ENCODE measurements around the gene BTRC. TPM values are rescaled to one million over a fixed set of nuclear protein-coding genes. Genes with fewer than 3 reads are reported as not detected.

Gene BTRC
- total RNA-seq, 3 donors from 2014 or later = 12.4 to 19.5 (median 16.0) TPM

DNA sequence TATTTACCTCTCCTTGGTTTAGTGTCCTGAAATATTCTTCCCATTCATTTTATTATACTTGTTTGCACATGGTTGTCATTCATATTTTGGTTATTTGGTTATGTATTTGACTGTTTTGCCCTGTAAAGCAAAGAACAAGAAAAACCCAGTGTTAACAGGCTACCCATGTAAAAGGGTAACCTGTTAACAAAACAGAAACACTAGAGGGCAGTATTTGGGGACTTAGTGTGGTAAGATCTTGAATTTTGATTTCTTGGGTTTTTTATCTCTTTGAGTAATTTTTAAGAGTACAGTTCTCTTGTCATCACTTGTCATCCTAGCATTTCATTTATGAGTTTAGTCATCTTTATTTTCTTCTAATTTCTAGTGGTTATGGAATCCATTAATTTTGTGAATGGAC lies 182.8 kb downstream of the BTRC start:
- no peaks in the 10 kb centered on the region for H3K9me3 ChIP-seq
- DNase-seq = no peak
- ATAC-seq = no peak
- no peaks in the 10 kb centered on the region for H3K36me3 ChIP-seq (ENCODE audit: low read depth)
- TF ChIP-seq CTCF (IDR thresholded peaks at IDR 0.05) = no peak
- no peak overlapping the region for H3K4me3 ChIP-seq
- no peaks in the 10 kb centered on the region for H3K4me1 ChIP-seq (ENCODE audit: low read depth)
- intact Hi-C loops (cut with DNase I, micrococcal nuclease) = no loop called here

DNA sequence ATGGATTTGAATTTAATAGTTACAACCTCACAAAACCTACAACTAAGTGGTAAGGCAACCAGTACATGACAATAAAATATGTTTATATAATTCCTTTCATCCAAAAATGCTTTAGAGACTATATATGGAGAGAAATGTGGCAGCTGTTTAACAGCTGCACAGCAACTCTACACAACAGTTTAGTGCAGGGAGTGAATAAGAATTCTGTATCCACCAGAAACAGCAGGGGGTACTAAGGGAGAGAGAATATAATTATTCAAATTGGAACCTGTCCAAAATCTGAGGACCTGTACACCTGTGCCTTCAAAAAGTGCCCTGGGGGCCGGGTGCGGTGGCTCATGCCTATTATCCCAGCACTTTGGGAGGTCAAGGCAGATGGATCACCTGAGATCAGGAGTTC lies 184.5 kb downstream of the BTRC start:
- TF ChIP-seq CTCF (IDR thresholded peaks at IDR 0.05) = no peak
- no peak for DNase-seq
- Histone ChIP-seq H3K36me3 (ENCODE audit: low read depth) (no peaks in the 10 kb centered on the region), H3K4me3 (no peak overlapping the region), H3K9me3 (no peaks in the 10 kb centered on the region), H3K4me1 (ENCODE audit: low read depth) (no peaks in the 10 kb centered on the region)
- no peak for ATAC-seq
- intact Hi-C loops (cut with DNase I, micrococcal nuclease) = no loop called here

DNA sequence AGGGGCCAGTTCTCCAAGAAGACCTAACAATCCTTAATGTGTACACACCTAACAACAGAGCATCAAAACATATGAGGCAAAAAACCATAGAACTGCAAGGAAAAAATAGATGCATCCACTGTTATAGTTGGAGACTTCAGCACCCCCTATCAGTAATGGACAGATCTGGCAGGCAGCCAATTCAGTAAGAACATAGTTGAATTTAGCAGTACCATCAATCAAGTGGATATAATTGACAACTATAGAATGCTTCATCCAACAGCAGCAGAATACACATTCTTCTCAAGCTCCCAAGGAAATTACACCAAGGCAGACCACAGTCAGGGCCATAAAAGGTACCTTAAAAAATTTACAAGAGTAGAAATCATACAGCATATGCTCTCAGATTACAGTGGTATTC lies 191.9 kb downstream of the BTRC start:
- no peak for TF ChIP-seq CTCF (IDR thresholded peaks at IDR 0.05)
- no peaks in the 10 kb centered on the region for H3K36me3 ChIP-seq (ENCODE audit: low read depth)
- no peaks in the 10 kb centered on the region for H3K9me3 ChIP-seq
- intact Hi-C loops (cut with DNase I, micrococcal nuclease) = no loop called here
- DNase-seq (no peak), ATAC-seq (no peak)
- no peaks in the 10 kb centered on the region for H3K4me1 ChIP-seq (ENCODE audit: low read depth)
- H3K4me3 ChIP-seq = no peak overlapping the region

GRCh38 chr10:101550965-101551364 lies 197.0 kb downstream of the BTRC start:
- ATAC-seq (no peak), DNase-seq (no peak)
- no peaks in the 10 kb centered on the region for H3K4me1 ChIP-seq (ENCODE audit: low read depth)
- intact Hi-C loops (cut with DNase I, micrococcal nuclease) = no loop called here
- no peak for TF ChIP-seq CTCF (IDR thresholded peaks at IDR 0.05)
- H3K9me3 ChIP-seq = no peaks in the 10 kb centered on the region
- no peak overlapping the region for H3K4me3 ChIP-seq
- no peaks in the 10 kb centered on the region for H3K36me3 ChIP-seq (ENCODE audit: low read depth)

DNA sequence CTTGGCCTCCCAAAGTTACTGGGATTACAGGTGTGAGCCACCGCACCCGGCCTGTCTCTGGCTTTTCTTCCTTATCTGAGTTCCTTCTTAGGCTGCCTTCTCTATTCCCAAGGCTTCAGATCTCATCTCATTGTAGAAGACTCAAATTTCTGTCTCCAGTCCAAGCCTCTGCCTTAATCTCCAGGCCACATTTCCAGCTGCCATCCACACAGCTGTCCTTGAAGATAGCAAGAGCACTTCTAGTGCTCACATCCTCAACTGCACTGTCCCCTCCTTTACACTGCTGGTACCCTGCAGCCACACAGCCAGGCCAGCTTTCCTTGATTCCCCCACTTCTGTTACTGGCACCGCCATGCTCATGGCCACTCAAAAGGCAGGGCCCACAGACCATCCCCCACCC lies 198.5 kb downstream of the BTRC start:
- no peak for TF ChIP-seq CTCF (IDR thresholded peaks at IDR 0.05)
- H3K9me3 ChIP-seq = no peaks in the 10 kb centered on the region
- intact Hi-C loops (cut with DNase I, micrococcal nuclease) = no loop called here
- no peak for ATAC-seq
- DNase-seq = no peak
- H3K36me3 ChIP-seq (ENCODE audit: low read depth) = no peaks in the 10 kb centered on the region
- H3K4me1 ChIP-seq (ENCODE audit: low read depth) = no peaks in the 10 kb centered on the region
- no peak overlapping the region for H3K4me3 ChIP-seq

DNA sequence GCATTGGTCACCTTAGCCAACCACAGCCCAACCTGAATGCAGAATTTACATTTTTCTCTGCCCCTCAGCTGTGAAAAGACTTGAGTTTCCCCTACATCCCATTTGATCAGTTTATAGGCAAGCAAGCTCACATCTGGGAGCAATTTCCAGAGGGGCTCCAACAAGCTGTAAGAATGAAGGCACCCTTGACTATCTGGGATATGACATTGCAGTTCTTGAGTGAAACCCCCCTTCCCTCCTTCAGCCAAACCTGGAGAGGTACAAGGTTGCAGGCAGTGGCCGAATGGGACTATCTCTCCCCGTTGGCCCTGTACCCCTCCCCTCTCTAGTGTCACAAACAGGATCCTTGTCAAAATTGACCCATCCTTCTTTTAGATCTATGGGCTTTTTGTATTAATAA lies 203.6 kb downstream of the BTRC start:
- H3K36me3 ChIP-seq (ENCODE audit: low read depth) = no peaks in the 10 kb centered on the region
- DNase-seq (no peak), ATAC-seq (no peak)
- H3K4me3 ChIP-seq = no peak overlapping the region
- TF ChIP-seq CTCF (IDR thresholded peaks at IDR 0.05) = no peak
- H3K9me3 ChIP-seq = no peaks in the 10 kb centered on the region
- H3K4me1 ChIP-seq (ENCODE audit: low read depth) = no peaks in the 10 kb centered on the region
- intact Hi-C loops (cut with DNase I, micrococcal nuclease) = no loop called here
